Stomach (tissue), 4 donors: Measurements from ENCODE around the gene MAP3K13.

Experiments used
- CTCF ChIP-seq, 7 experiments: fragments of 450-650 bp in 4 of 7; fragments of 200-600 bp in 3 of 7; sonication (generic) in 3 of 7; IDR thresholded peaks; one replicate each; pipeline ENCODE4 v1.5.1; 2016 to 2019; ENCODE audit warnings: antibody characterized with exemption in 7 of 7, control low read depth in 2 of 7, mild to moderate bottlenecking in 1 of 7
- POLR2A ChIP-seq, 4 donors: fragments of 450-650 bp; IDR thresholded peaks; one replicate each; pipeline ENCODE4 v1.6.1; 2016; ENCODE audit warnings: antibody characterized with exemption in 4 of 4, control low read depth in 2 of 4, mild to moderate bottlenecking in 1 of 4, moderate library complexity in 1 of 4

- TF ChIP-seq CTCF (IDR thresholded peaks at IDR 0.05) (no peak), POLR2A (IDR thresholded peaks at IDR 0.05) (no peak)
Observed at GRCh38 chr3:185318141-185318540, 44.8 kb upstream of the MAP3K13 start.
